Muscle of leg (tissue), 11 donors: ENCODE measurements around the gene CD83. TPM values are rescaled to one million over a fixed set of nuclear protein-coding genes. Genes with fewer than 3 reads are reported as not detected.

Experiments used
- DNase-seq: peaks from one replicate; pipeline ENCODE4 v3.0.0; 2013
- H3K27ac ChIP-seq: one replicate; pipeline ENCODE4 v1.5.1; 2013; ENCODE audit warnings: mild to moderate bottlenecking, low read length, control low read depth
- H3K27me3 ChIP-seq: one replicate; pipeline ENCODE4 v1.6.1; 2013; ENCODE audit warnings: low read length; ENCODE audit not compliant: control insufficient read depth, insufficient read depth
- H3K36me3 ChIP-seq: one replicate; pipeline ENCODE4 v1.6.1; 2013; ENCODE audit warnings: low read length; ENCODE audit not compliant: control insufficient read depth, insufficient read depth
- H3K4me1 ChIP-seq: one replicate; pipeline ENCODE4 v1.6.1; 2013; ENCODE audit warnings: low read length; ENCODE audit not compliant: control insufficient read depth, insufficient read depth
- H3K4me3 ChIP-seq: one replicate; pipeline ENCODE4 v1.5.1; 2013; ENCODE audit warnings: low read length, control low read depth
- H3K9me3 ChIP-seq: replicated peaks from 2 replicates; pipeline ENCODE4 v1.6.1; 2013; ENCODE audit warnings: low read depth, low read length; ENCODE audit not compliant: control insufficient read depth
- WGBS: methylation state at CpG from one replicate; pipeline ENCODE4 v1.1.5; 2013; ENCODE audit warnings: missing lambda C conversion rate; ENCODE audit not compliant: insufficient coverage; 5-methylcytosine and 5-hydroxymethylcytosine counted together
- polyA plus RNA-seq, 8 donors: library from polyadenylated mRNA; unstranded; fragments of 120-200 nt; gene quantifications; one replicate each; pipeline versions ENCODE4 v1.2.1 to v1.2.3, GENCODE V29; 2013; ENCODE audit warnings: inconsistent platforms in 1 of 8, low replicate concordance in 1 of 8; ENCODE audit not compliant: insufficient read length in 8 of 8, insufficient read depth in 1 of 8
- total RNA-seq: library from RNA; stranded (reverse); fragments of 120-200 nt; gene quantifications from one replicate; pipeline ENCODE4 v1.2.4, GENCODE V29; 2013

The CD83 gene
- total and polyA plus RNA-seq, 9 donors = 8.5 to 15.4 (median 10.1) TPM

- Histone ChIP-seq H3K4me1 (no peaks in the 10 kb centered on the region), H3K27me3 (peaks cover 3% of the 10 kb centered on the region), H3K9me3 (peaks cover 2% of the 10 kb centered on the region), H3K36me3 (no peaks in the 10 kb centered on the region), H3K4me3 (no peak overlapping the region), H3K27ac (no peak overlapping the region)
- DNase-seq = no peak
- no CpG with 5 or more reads among the region's 4 CpGs for WGBS
Observed at GRCh38 chr6:14088600-14089192, 28.9 kb upstream of the CD83 start.

- no peak for DNase-seq
- H3K27me3 ChIP-seq = peaks cover 3% of the 10 kb centered on the region
- peaks cover 2% of the 10 kb centered on the region for H3K9me3 ChIP-seq
- H3K4me1 ChIP-seq = no peaks in the 10 kb centered on the region
- WGBS = no CpG with 5 or more reads among the region's 7 CpGs
- H3K36me3 ChIP-seq = no peaks in the 10 kb centered on the region
- no peak overlapping the region for H3K4me3 ChIP-seq
- H3K27ac ChIP-seq = no peak overlapping the region
Observed at GRCh38 chr6:14089224-14089623, 28.3 kb upstream of the CD83 start.

GRCh38 chr6:14091339-14091978, 26.1 kb upstream of the CD83 start:
- Histone ChIP-seq H3K36me3 (no peaks in the 10 kb centered on the region), H3K27ac (no peak overlapping the region), H3K4me1 (no peaks in the 10 kb centered on the region), H3K9me3 (peaks cover 2% of the 10 kb centered on the region), H3K4me3 (no peak overlapping the region), H3K27me3 (no peaks in the 10 kb centered on the region)
- no peak for DNase-seq
- WGBS = no CpG with 5 or more reads among the region's 4 CpGs

GRCh38 chr6:14092316-14092715, 25.3 kb upstream of the CD83 start:
- Histone ChIP-seq H3K27me3 (no peaks in the 10 kb centered on the region), H3K4me3 (no peak overlapping the region), H3K27ac (no peak overlapping the region), H3K4me1 (no peaks in the 10 kb centered on the region), H3K9me3 (peaks cover 2% of the 10 kb centered on the region), H3K36me3 (no peaks in the 10 kb centered on the region)
- DNase-seq = no peak
- WGBS = no CpG with 5 or more reads among the region's 3 CpGs

GRCh38 chr6:14092838-14093789, 24.5 kb upstream of the CD83 start:
- Histone ChIP-seq H3K4me3 (no peak overlapping the region), H3K4me1 (no peaks in the 10 kb centered on the region), H3K27me3 (no peaks in the 10 kb centered on the region), H3K9me3 (peaks cover 2% of the 10 kb centered on the region), H3K36me3 (no peaks in the 10 kb centered on the region), H3K27ac (peak overlapping the region; percentile 13)
- WGBS = 52% methylated on average over 4 of the region's 11 CpGs
- DNase-seq = peak; percentile 90

- WGBS = 91% methylated on average over 2 of the region's 4 CpGs
- no peak overlapping the region for H3K27ac ChIP-seq
- H3K4me3 ChIP-seq = no peak overlapping the region
- peaks cover 2% of the 10 kb centered on the region for H3K9me3 ChIP-seq
- H3K4me1 ChIP-seq = no peaks in the 10 kb centered on the region
- H3K27me3 ChIP-seq = no peaks in the 10 kb centered on the region
- H3K36me3 ChIP-seq = no peaks in the 10 kb centered on the region
- no peak for DNase-seq
Observed at GRCh38 chr6:14094721-14095120, 22.9 kb upstream of the CD83 start.

- WGBS = 91% methylated on average over 6 of the region's 6 CpGs
- Histone ChIP-seq H3K4me3 (no peak overlapping the region), H3K27me3 (no peaks in the 10 kb centered on the region), H3K9me3 (peaks cover 2% of the 10 kb centered on the region), H3K4me1 (no peaks in the 10 kb centered on the region), H3K27ac (no peak overlapping the region), H3K36me3 (no peaks in the 10 kb centered on the region)
- no peak for DNase-seq
Observed at GRCh38 chr6:14095437-14095836, 22.1 kb upstream of the CD83 start.

GRCh38 chr6:14100138-14100537, 17.4 kb upstream of the CD83 start:
- 92% methylated on average over 3 of the region's 3 CpGs for WGBS
- peaks cover 2% of the 10 kb centered on the region for H3K27me3 ChIP-seq
- no peaks in the 10 kb centered on the region for H3K4me1 ChIP-seq
- no peaks in the 10 kb centered on the region for H3K36me3 ChIP-seq
- no peaks in the 10 kb centered on the region for H3K9me3 ChIP-seq
- DNase-seq = peak; percentile 44
- no peak overlapping the region for H3K4me3 ChIP-seq
- no peak overlapping the region for H3K27ac ChIP-seq

GRCh38 chr6:14100966-14101365, 16.6 kb upstream of the CD83 start:
- no peak overlapping the region for H3K27ac ChIP-seq
- no peak overlapping the region for H3K4me3 ChIP-seq
- no peaks in the 10 kb centered on the region for H3K4me1 ChIP-seq
- H3K36me3 ChIP-seq = no peaks in the 10 kb centered on the region
- WGBS = no CpG with 5 or more reads among the region's 5 CpGs
- DNase-seq = no peak
- peaks cover 2% of the 10 kb centered on the region for H3K27me3 ChIP-seq
- H3K9me3 ChIP-seq = no peaks in the 10 kb centered on the region

GRCh38 chr6:14102383-14102782, 15.2 kb upstream of the CD83 start:
- peaks cover 2% of the 10 kb centered on the region for H3K27me3 ChIP-seq
- H3K4me3 ChIP-seq = no peak overlapping the region
- no peaks in the 10 kb centered on the region for H3K36me3 ChIP-seq
- no peak for DNase-seq
- no peaks in the 10 kb centered on the region for H3K4me1 ChIP-seq
- no CpG with 5 or more reads among the region's 3 CpGs for WGBS
- peaks cover 2% of the 10 kb centered on the region for H3K9me3 ChIP-seq
- H3K27ac ChIP-seq = no peak overlapping the region
